ENCODE data around the gene PRIMA1. TPM values are rescaled to one million over a fixed set of nuclear protein-coding genes. Genes with fewer than 3 reads are reported as not detected.

The PRIMA1 gene
- total and polyA plus RNA-seq, 2 experiments from 2014 or later: 2.1 to 3.5 TPM

- Histone ChIP-seq H3K4me1 (ENCODE audit: insufficient read depth) (no peaks in the 10 kb centered on the region), H4K20me1 (replicated peaks; ENCODE audit: insufficient read depth) (no peaks in the 10 kb centered on the region), H3K27ac (ENCODE audit: low read depth) (no peak overlapping the region), H3K27me3 (ENCODE audit: insufficient read depth) (no peaks in the 10 kb centered on the region), H3K9me2 (ENCODE audit: insufficient read depth) (no peaks in the 10 kb centered on the region), H3K4me3 (no peak overlapping the region), H3F3A (replicated peaks; ENCODE audit: low read depth) (no peaks in the 10 kb centered on the region), H2AFZ (no peak overlapping the region), H3K36me3 (ENCODE audit: insufficient read depth) (no peaks in the 10 kb centered on the region), H3K4me2 (no peak overlapping the region), H3K79me2 (replicated peaks; ENCODE audit: insufficient read depth) (no peaks in the 10 kb centered on the region)
- H3K4me1 Mint-ChIP-seq: peaks cover 16% of the 10 kb centered on the region
- peaks cover 9% of the 10 kb centered on the region for H3K27me3 Mint-ChIP-seq (ENCODE audit: insufficient read depth, low read depth, poor library complexity)
- ATAC-seq (no peak), DNase-seq (ENCODE audit: low spot score) (no peak)
- peaks cover 2% of the 10 kb centered on the region; the same call in 2 of the 3 replicates for H3K36me3 Mint-ChIP-seq (ENCODE audit: low read depth)
- no peak overlapping the region for H3K27ac Mint-ChIP-seq
- TF ChIP-seq EZH2 (IDR thresholded peaks at IDR 0.05; ENCODE audit: low read depth, unreplicated experiment): no peak
- no peak for TF ChIP-seq CREB1 (CRISPR knock-in tag; IDR thresholded peaks at IDR 0.05; ENCODE audit: low read depth)
- TF ChIP-seq CTCF (conservative IDR thresholded peaks at IDR 0.05; ENCODE audit: low read depth in 2 of 2): no peak
- no peak for TF ChIP-seq ZNF331 (CRISPR knock-in tag; IDR thresholded peaks at IDR 0.05; ENCODE audit: low read depth)
- TF ChIP-seq ZNF114 (CRISPR knock-in tag; IDR thresholded peaks at IDR 0.05): no peak
- H3K4me3 Mint-ChIP-seq: no peak overlapping the region
- H3K9me3 Mint-ChIP-seq: no peaks in the 10 kb centered on the region; the same call in 2 of the 3 replicates
Observed at GRCh38 chr14:93759719-93760307, 28.5 kb downstream of the PRIMA1 start.

GRCh38 chr14:93757206-93757605, 31.1 kb downstream of the PRIMA1 start:
- Mint-ChIP-seq H3K36me3 (ENCODE audit: low read depth) (peaks cover 2% of the 10 kb centered on the region; the same call in 2 of the 3 replicates), H3K4me3 (no peak overlapping the region)
- no peaks in the 10 kb centered on the region for H4K20me1 ChIP-seq (replicated peaks; ENCODE audit: insufficient read depth)
- no peak for TF ChIP-seq ZNF114 (CRISPR knock-in tag; IDR thresholded peaks at IDR 0.05)
- no peak for TF ChIP-seq POLR2AphosphoS5 (IDR thresholded peaks at IDR 0.05; ENCODE audit: low read depth)
- TF ChIP-seq CREB1 (CRISPR knock-in tag; IDR thresholded peaks at IDR 0.05; ENCODE audit: low read depth): no peak
- TF ChIP-seq ZNF331 (CRISPR knock-in tag; IDR thresholded peaks at IDR 0.05; ENCODE audit: low read depth): no peak
- TF ChIP-seq ETS1 (IDR thresholded peaks at IDR 0.05): no peak
- TF ChIP-seq EZH2phosphoT487 (IDR thresholded peaks at IDR 0.05; ENCODE audit: unreplicated experiment): no peak
- TF ChIP-seq, protein P1, sequence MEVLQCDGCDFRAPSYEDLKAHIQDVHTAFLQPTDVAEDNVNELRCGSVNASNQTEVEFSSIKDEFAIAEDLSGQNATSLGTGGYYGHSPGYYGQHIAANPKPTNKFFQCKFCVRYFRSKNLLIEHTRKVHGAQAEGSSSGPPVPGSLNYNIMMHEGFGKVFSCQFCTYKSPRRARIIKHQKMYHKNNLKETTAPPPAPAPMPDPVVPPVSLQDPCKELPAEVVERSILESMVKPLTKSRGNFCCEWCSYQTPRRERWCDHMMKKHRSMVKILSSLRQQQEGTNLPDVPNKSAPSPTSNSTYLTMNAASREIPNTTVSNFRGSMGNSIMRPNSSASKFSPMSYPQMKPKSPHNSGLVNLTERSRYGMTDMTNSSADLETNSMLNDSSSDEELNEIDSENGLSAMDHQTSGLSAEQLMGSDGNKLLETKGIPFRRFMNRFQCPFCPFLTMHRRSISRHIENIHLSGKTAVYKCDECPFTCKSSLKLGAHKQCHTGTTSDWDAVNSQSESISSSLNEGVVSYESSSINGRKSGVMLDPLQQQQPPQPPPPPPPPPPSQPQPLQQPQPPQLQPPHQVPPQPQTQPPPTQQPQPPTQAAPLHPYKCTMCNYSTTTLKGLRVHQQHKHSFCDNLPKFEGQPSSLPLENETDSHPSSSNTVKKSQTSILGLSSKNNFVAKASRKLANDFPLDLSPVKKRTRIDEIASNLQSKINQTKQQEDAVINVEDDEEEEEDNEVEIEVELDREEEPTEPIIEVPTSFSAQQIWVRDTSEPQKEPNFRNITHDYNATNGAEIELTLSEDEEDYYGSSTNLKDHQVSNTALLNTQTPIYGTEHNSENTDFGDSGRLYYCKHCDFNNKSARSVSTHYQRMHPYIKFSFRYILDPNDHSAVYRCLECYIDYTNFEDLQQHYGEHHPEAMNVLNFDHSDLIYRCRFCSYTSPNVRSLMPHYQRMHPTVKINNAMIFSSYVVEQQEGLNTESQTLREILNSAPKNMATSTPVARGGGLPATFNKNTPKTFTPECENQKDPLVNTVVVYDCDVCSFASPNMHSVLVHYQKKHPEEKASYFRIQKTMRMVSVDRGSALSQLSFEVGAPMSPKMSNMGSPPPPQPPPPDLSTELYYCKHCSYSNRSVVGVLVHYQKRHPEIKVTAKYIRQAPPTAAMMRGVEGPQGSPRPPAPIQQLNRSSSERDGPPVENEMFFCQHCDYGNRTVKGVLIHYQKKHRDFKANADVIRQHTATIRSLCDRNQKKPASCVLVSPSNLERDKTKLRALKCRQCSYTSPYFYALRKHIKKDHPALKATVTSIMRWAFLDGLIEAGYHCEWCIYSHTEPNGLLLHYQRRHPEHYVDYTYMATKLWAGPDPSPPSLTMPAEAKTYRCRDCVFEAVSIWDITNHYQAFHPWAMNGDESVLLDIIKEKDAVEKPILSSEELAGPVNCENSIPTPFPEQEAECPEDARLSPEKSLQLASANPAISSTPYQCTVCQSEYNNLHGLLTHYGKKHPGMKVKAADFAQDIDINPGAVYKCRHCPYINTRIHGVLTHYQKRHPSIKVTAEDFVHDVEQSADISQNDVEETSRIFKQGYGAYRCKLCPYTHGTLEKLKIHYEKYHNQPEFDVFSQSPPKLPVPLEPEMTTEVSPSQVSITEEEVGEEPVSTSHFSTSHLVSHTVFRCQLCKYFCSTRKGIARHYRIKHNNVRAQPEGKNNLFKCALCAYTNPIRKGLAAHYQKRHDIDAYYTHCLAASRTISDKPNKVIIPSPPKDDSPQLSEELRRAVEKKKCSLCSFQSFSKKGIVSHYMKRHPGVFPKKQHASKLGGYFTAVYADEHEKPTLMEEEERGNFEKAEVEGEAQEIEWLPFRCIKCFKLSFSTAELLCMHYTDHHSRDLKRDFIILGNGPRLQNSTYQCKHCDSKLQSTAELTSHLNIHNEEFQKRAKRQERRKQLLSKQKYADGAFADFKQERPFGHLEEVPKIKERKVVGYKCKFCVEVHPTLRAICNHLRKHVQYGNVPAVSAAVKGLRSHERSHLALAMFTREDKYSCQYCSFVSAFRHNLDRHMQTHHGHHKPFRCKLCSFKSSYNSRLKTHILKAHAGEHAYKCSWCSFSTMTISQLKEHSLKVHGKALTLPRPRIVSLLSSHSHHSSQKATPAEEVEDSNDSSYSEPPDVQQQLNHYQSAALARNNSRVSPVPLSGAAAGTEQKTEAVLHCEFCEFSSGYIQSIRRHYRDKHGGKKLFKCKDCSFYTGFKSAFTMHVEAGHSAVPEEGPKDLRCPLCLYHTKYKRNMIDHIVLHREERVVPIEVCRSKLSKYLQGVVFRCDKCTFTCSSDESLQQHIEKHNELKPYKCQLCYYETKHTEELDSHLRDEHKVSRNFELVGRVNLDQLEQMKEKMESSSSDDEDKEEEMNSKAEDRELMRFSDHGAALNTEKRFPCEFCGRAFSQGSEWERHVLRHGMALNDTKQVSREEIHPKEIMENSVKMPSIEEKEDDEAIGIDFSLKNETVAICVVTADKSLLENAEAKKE (CRISPR knock-in tag; IDR thresholded peaks at IDR 0.05): no peak
- TF ChIP-seq EZH2 (IDR thresholded peaks at IDR 0.05; ENCODE audit: low read depth, unreplicated experiment): no peak
- no peak for TF ChIP-seq NANOG (IDR thresholded peaks at IDR 0.05; ENCODE audit: borderline replicate concordance)

More at GRCh38 chr14:93757206-93757605, 31.1 kb downstream of the PRIMA1 start:
- no peak overlapping the region for H3K4me3 ChIP-seq
- H3F3A ChIP-seq (replicated peaks; ENCODE audit: low read depth): no peaks in the 10 kb centered on the region
- DNase-seq (ENCODE audit: low spot score): no peak
- no peaks in the 10 kb centered on the region for H3K79me2 ChIP-seq (replicated peaks; ENCODE audit: insufficient read depth)
- H3K4me2 ChIP-seq: no peak overlapping the region
- no peaks in the 10 kb centered on the region for H3K36me3 ChIP-seq (ENCODE audit: insufficient read depth)
- H3K27ac ChIP-seq (ENCODE audit: low read depth): no peak overlapping the region
- H3K27ac Mint-ChIP-seq: no peak overlapping the region
- no peaks in the 10 kb centered on the region; the same call in 2 of the 3 replicates for H3K9me3 Mint-ChIP-seq
- H3K4me1 Mint-ChIP-seq: no peaks in the 10 kb centered on the region; the same call in 1 of the 3 replicates
- no peaks in the 10 kb centered on the region for H3K4me1 ChIP-seq (ENCODE audit: insufficient read depth)
- H3K9me2 ChIP-seq (ENCODE audit: insufficient read depth): no peaks in the 10 kb centered on the region
- no peaks in the 10 kb centered on the region for H3K27me3 ChIP-seq (ENCODE audit: insufficient read depth)
- H2AFZ ChIP-seq: no peak overlapping the region
- no peak for ATAC-seq
- H3K27me3 Mint-ChIP-seq (ENCODE audit: insufficient read depth, low read depth, poor library complexity): peaks cover 5% of the 10 kb centered on the region

Data from GM23338 (cell line).